A673 (cell line): ENCODE data around the gene CIAO3. TPM values are rescaled to one million over a fixed set of nuclear protein-coding genes. Genes with fewer than 3 reads are reported as not detected.

ENCODE experiments used
- BruUV-seq: library from RNA; stranded (reverse); fragments of 400-500 nt; replicated peaks from 2 replicates; lab custom pipeline; 2021; lab: Mats Ljungman, UMichigan
- CTCF ChIA-PET: fragments of 300-600 bp; sonication (Branson Sonifier 250); formaldehyde crosslinking; loops from one replicate; lab custom pipeline; 2022; ENCODE audit warnings: antibody characterized with exemption; lab: Charles Lee
- POLR2A ChIA-PET: fragments of 300-600 bp; sonication (Branson Sonifier 250); formaldehyde crosslinking; loops from one replicate; lab custom pipeline; 2022; ENCODE audit warnings: antibody characterized with exemption; ENCODE audit not compliant: low non-redundant PET; lab: Charles Lee
- DNase-seq: peaks from one replicate; pipeline ENCODE4 v3.0.0-alpha.2; 2015; ENCODE audit warnings: low spot score
- H3K27ac ChIP-seq: fragments of 200-600 bp; sonication (generic); 2 replicates; pipeline ENCODE4 v1.5.1; 2016; ENCODE audit warnings: mixed run types, low read depth, mild to moderate bottlenecking, mixed read lengths, antibody characterized with exemption, low read length; ENCODE audit not compliant: poor library complexity, severe bottlenecking
- H3K27me3 ChIP-seq: fragments of 200-600 bp; sonication (generic); replicated peaks from 2 replicates; pipeline ENCODE4 v1.6.1; 2017; ENCODE audit warnings: mixed run types, low read depth, mild to moderate bottlenecking, mixed read lengths, antibody characterized with exemption, low read length; ENCODE audit not compliant: insufficient read depth, poor library complexity
- H3K36me3 ChIP-seq: fragments of 200-600 bp; sonication (generic); 2 replicates; pipeline ENCODE4 v1.6.1; 2016; ENCODE audit warnings: mixed run types, mild to moderate bottlenecking, mixed read lengths, antibody characterized with exemption, low read length; ENCODE audit not compliant: insufficient read depth, poor library complexity, severe bottlenecking
- H3K4me1 ChIP-seq: fragments of 200-600 bp; sonication (generic); 2 replicates; pipeline ENCODE4 v1.6.1; 2017; ENCODE audit warnings: mixed run types, mild to moderate bottlenecking, mixed read lengths, antibody characterized with exemption, low read length; ENCODE audit not compliant: insufficient read depth, poor library complexity, severe bottlenecking
- H3K4me3 ChIP-seq: fragments of 200-600 bp; sonication (generic); 2 replicates; pipeline ENCODE4 v1.5.1; 2016; ENCODE audit warnings: low read depth, mixed run types, mild to moderate bottlenecking, mixed read lengths, low read length; ENCODE audit not compliant: poor library complexity, severe bottlenecking
- H3K9me3 ChIP-seq: fragments of 200-600 bp; sonication (generic); 2 replicates; pipeline ENCODE4 v1.6.1; 2016; ENCODE audit warnings: mixed run types, low read depth, mild to moderate bottlenecking, mixed read lengths, antibody characterized with exemption, low read length; ENCODE audit not compliant: poor library complexity, severe bottlenecking
- CTCF ChIP-seq: fragments of 300-800, 200-600 bp; sonication (generic); conservative IDR thresholded peaks from 2 replicates; pipeline ENCODE4 v1.5.1; 2017; ENCODE audit warnings: low read depth, mild to moderate bottlenecking, antibody characterized with exemption, low read length, moderate library complexity, mixed read lengths
- EZH2 ChIP-seq: fragments of 200-600 bp; sonication (generic); IDR thresholded peaks from 2 replicates; pipeline ENCODE4 v1.6.1; 2017; ENCODE audit warnings: borderline replicate concordance, low read depth, mild to moderate bottlenecking, mixed read lengths, antibody characterized with exemption, low read length; ENCODE audit not compliant: poor library complexity, severe bottlenecking
- intact Hi-C: fragments of 100-400 bp; cut with micrococcal nuclease; formaldehyde crosslinking; loops from one replicate; pipeline ENCODE4 v1.10.0; 2022; ENCODE audit not compliant: unreplicated experiment
- total RNA-seq: library from RNA; stranded (reverse); gene quantifications from 2 replicates; pipeline ENCODE4 v1.2.3, GENCODE V29; 2021

Gene CIAO3
- total RNA-seq, 1 experiment from 2014 or later = 48.4 TPM

GRCh38 chr16:770411-770810 lies 29.6 kb upstream of the CIAO3 start:
- POLR2A ChIA-PET = no interaction called here
- Histone ChIP-seq H3K9me3 (no peaks in the 10 kb centered on the region), H3K27ac (no peak overlapping the region), H3K36me3 (no peaks in the 10 kb centered on the region), H3K4me1 (no peaks in the 10 kb centered on the region), H3K27me3 (no peaks in the 10 kb centered on the region), H3K4me3 (no peak overlapping the region)
- DNase-seq = no peak
- TF ChIP-seq CTCF = no peak
- CTCF ChIA-PET = no interaction called here
- no TSS peak for BruUV-seq
- intact Hi-C loops = no loop called here

- no TSS peak for BruUV-seq
- ChIA-PET CTCF (no interaction called here), POLR2A (no interaction called here)
- TF ChIP-seq CTCF (no peak), EZH2 (no peak)
- Histone ChIP-seq H3K27ac (no peak overlapping the region), H3K36me3 (no peaks in the 10 kb centered on the region), H3K4me3 (no peak overlapping the region), H3K9me3 (no peaks in the 10 kb centered on the region), H3K4me1 (no peaks in the 10 kb centered on the region), H3K27me3 (no peaks in the 10 kb centered on the region)
- DNase-seq = no peak
- intact Hi-C loops = no loop called here
Observed at GRCh38 chr16:769934-770333, 29.1 kb upstream of the CIAO3 start.

GRCh38 chr16:769184-769784 lies 28.5 kb upstream of the CIAO3 start:
- BruUV-seq = no TSS peak
- no peak for TF ChIP-seq CTCF
- no peak for TF ChIP-seq EZH2
- no peak for DNase-seq
- Histone ChIP-seq H3K9me3 (no peaks in the 10 kb centered on the region), H3K36me3 (no peaks in the 10 kb centered on the region), H3K4me1 (no peaks in the 10 kb centered on the region), H3K4me3 (no peak overlapping the region), H3K27me3 (no peaks in the 10 kb centered on the region), H3K27ac (no peak overlapping the region)
- POLR2A ChIA-PET = no interaction called here
- CTCF ChIA-PET = no interaction called here
- intact Hi-C loops = no loop called here
